ENCODE measurements around the gene LUC7L.
A peak's percentile ranks its signal among the peaks of the same experiment; 100 is the strongest.
"Not testable (repeated sequence)": the region's sequence is repeated elsewhere in the genome, so short reads cannot be mapped to it uniquely, and the experiment has no call there.

Gene LUC7L

DNA sequence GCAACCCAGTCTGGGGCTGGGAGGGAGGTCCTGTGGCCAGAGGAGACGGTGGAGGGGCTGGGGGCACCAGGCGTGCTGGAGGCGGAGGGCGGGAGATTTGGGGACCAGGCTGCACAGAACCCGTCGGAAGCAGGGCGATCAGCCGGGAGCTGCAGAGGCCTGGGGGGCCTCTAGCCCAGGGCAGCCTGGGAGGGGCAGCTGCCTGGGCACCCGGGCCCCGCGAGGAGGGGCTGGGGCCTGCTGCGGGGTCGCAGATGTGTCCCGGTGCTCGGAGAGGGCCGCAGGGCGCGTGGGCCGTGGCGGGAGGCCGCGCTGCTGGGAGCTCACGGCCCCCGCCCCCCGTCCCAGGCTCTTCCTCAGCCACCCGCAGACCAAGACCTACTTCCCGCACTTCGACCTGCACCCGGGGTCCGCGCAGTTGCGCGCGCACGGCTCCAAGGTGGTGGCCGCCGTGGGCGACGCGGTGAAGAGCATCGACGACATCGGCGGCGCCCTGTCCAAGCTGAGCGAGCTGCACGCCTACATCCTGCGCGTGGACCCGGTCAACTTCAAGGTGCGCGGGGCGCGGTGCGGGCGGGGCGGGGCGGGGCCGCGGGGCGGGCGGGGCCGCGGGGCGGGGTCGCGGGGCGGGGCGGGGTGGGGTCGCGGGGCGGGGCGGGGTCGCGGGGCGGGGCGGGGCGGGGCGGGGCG, 65.0 kb downstream of the LUC7L start:
- not testable (repeated sequence) for H2BK5ac ChIP-seq (ENCODE audit: low read length); H2AK5ac ChIP-seq (ENCODE audit: low read depth, low read length); H2BK15ac ChIP-seq (ENCODE audit: low read length); H3K4ac ChIP-seq (ENCODE audit: low read length); H4K91ac ChIP-seq (ENCODE audit: low read depth, low read length, poor library complexity); H3K18ac ChIP-seq (ENCODE audit: low read length); H3K9ac ChIP-seq (ENCODE audit: low read depth, low read length, poor library complexity); H4K8ac ChIP-seq (ENCODE audit: low read depth, low read length); H3K23ac ChIP-seq (ENCODE audit: low read depth, low read length, poor library complexity); H2AFZ ChIP-seq (ENCODE audit: low read length); DNase-seq (ENCODE audit: low spot score); H3K79me1 ChIP-seq (ENCODE audit: low read depth, low read length); H2BK120ac ChIP-seq (ENCODE audit: low read depth, low read length); H3K4me2 ChIP-seq (ENCODE audit: insufficient read depth, low read length, poor library complexity, severe bottlenecking); H3K27ac ChIP-seq (replicated peaks; ENCODE audit: low read length); H3K9me3 ChIP-seq (replicated peaks in 1 of 2; ENCODE audit: control insufficient read depth in 2 of 2, insufficient read depth in 1 of 2, low read depth in 1 of 2, low read length in 2 of 2); H3K36me3 ChIP-seq (replicated peaks in 1 of 2; ENCODE audit: control insufficient read depth in 2 of 2, insufficient read depth in 2 of 2, low read length in 2 of 2); H3K4me3 ChIP-seq (ENCODE audit: low read length in 2 of 2); H2BK12ac ChIP-seq (ENCODE audit: low read length); H3K14ac ChIP-seq (ENCODE audit: low read length)
- H3K27me3 ChIP-seq (ENCODE audit: control insufficient read depth in 3 of 3, insufficient read depth in 3 of 3, low read depth in 1 of 3, low read length in 3 of 3): peaks cover 32 to 74% (median 57%) of the 10 kb centered on the region in 3 experiments
- WGBS, 2 donors (ENCODE audit: extremely low coverage in 2 of 2, insufficient read length in 2 of 2, insufficient replicate concordance in 1 of 2): no CpG with 5 or more reads among the region's 80 CpGs
- peaks cover 0 to 13% of the 10 kb centered on the region in 2 donors for H3K4me1 ChIP-seq (ENCODE audit: control insufficient read depth in 2 of 2, insufficient read depth in 1 of 2, low read depth in 1 of 2, low read length in 2 of 2)

DNA sequence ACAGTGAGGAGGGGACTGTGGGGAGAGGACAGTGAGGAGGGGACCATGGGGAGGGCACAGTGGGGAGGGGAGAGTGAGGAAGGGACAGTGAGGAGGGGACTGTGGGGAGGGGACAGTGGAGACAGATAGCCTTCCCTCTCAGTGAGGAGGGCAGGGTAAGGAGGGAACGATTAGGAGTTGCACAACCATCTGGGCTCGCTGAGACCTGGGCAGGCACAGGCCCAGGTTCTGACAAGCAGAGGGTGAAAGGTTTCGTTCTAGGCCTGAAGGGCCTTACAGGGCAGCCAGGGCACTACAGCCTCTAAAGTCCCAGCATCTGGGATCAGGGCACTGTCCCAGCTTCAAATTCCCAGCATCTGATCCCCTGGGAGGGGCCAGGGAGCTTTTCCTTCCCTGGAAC, 65.6 kb downstream of the LUC7L start:
- not testable (repeated sequence) for H2BK120ac ChIP-seq (ENCODE audit: low read depth, low read length); H3K9me3 ChIP-seq (replicated peaks in 1 of 2; ENCODE audit: control insufficient read depth in 2 of 2, insufficient read depth in 1 of 2, low read depth in 1 of 2, low read length in 2 of 2); H3K4ac ChIP-seq (ENCODE audit: low read length); H4K8ac ChIP-seq (ENCODE audit: low read depth, low read length); H4K91ac ChIP-seq (ENCODE audit: low read depth, low read length, poor library complexity); H3K14ac ChIP-seq (ENCODE audit: low read length); H2BK5ac ChIP-seq (ENCODE audit: low read length); H2AFZ ChIP-seq (ENCODE audit: low read length); H2AK5ac ChIP-seq (ENCODE audit: low read depth, low read length); H3K27ac ChIP-seq (replicated peaks; ENCODE audit: low read length); H3K18ac ChIP-seq (ENCODE audit: low read length); H3K9ac ChIP-seq (ENCODE audit: low read depth, low read length, poor library complexity); H3K23ac ChIP-seq (ENCODE audit: low read depth, low read length, poor library complexity); H2BK12ac ChIP-seq (ENCODE audit: low read length); H3K4me2 ChIP-seq (ENCODE audit: insufficient read depth, low read length, poor library complexity, severe bottlenecking); H3K36me3 ChIP-seq (replicated peaks in 1 of 2; ENCODE audit: control insufficient read depth in 2 of 2, insufficient read depth in 2 of 2, low read length in 2 of 2); H3K4me3 ChIP-seq (ENCODE audit: low read length in 2 of 2); H3K79me1 ChIP-seq (ENCODE audit: low read depth, low read length); DNase-seq (ENCODE audit: low spot score); H2BK15ac ChIP-seq (ENCODE audit: low read length)
- Histone ChIP-seq H3K27me3 (ENCODE audit: control insufficient read depth in 3 of 3, insufficient read depth in 3 of 3, low read depth in 1 of 3, low read length in 3 of 3) (peaks cover 32 to 73% (median 53%) of the 10 kb centered on the region in 3 experiments), H3K4me1 (ENCODE audit: control insufficient read depth in 2 of 2, insufficient read depth in 1 of 2, low read depth in 1 of 2, low read length in 2 of 2) (peaks cover 0 to 13% of the 10 kb centered on the region in 2 donors)
- WGBS, 2 donors (ENCODE audit: extremely low coverage in 2 of 2, insufficient read length in 2 of 2, insufficient replicate concordance in 1 of 2): no CpG with 5 or more reads among the region's 3 CpGs

DNA sequence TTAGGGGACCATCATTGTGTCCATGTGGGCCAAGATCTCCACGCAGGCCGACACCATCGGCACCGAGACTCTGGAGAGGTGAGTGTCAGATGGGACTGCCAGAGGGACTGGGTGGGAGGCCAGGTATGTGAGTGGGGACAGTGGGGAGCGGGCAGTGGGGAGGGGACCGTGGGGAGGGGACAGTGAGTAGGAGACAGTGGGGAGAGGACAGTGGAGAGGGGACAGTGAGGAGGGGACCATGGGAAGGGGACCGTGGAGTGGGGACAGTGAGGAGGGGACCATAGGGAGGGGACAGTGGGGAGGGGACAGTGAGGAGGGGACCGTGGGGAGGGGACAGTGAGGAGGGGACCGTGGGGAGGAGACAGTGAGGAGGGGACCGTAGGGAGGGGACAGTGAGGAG, 66.1 kb downstream of the LUC7L start:
- peaks cover 0 to 13% of the 10 kb centered on the region in 2 donors for H3K4me1 ChIP-seq (ENCODE audit: control insufficient read depth in 2 of 2, insufficient read depth in 1 of 2, low read depth in 1 of 2, low read length in 2 of 2)
- not testable (repeated sequence) for H3K36me3 ChIP-seq (replicated peaks in 1 of 2; ENCODE audit: control insufficient read depth in 2 of 2, insufficient read depth in 2 of 2, low read length in 2 of 2); H3K14ac ChIP-seq (ENCODE audit: low read length); H4K8ac ChIP-seq (ENCODE audit: low read depth, low read length); H3K9me3 ChIP-seq (replicated peaks in 1 of 2; ENCODE audit: control insufficient read depth in 2 of 2, insufficient read depth in 1 of 2, low read depth in 1 of 2, low read length in 2 of 2); H3K4me2 ChIP-seq (ENCODE audit: insufficient read depth, low read length, poor library complexity, severe bottlenecking); H4K91ac ChIP-seq (ENCODE audit: low read depth, low read length, poor library complexity); H3K27ac ChIP-seq (replicated peaks; ENCODE audit: low read length); H2AFZ ChIP-seq (ENCODE audit: low read length); H2BK12ac ChIP-seq (ENCODE audit: low read length); H3K4me3 ChIP-seq (ENCODE audit: low read length in 2 of 2); H3K9ac ChIP-seq (ENCODE audit: low read depth, low read length, poor library complexity); H3K4ac ChIP-seq (ENCODE audit: low read length); H3K23ac ChIP-seq (ENCODE audit: low read depth, low read length, poor library complexity); H2BK15ac ChIP-seq (ENCODE audit: low read length); DNase-seq (ENCODE audit: low spot score); H3K79me1 ChIP-seq (ENCODE audit: low read depth, low read length); H2AK5ac ChIP-seq (ENCODE audit: low read depth, low read length); H3K18ac ChIP-seq (ENCODE audit: low read length); H2BK120ac ChIP-seq (ENCODE audit: low read depth, low read length); H2BK5ac ChIP-seq (ENCODE audit: low read length)
- peaks cover 28 to 71% (median 50%) of the 10 kb centered on the region in 3 experiments for H3K27me3 ChIP-seq (ENCODE audit: control insufficient read depth in 3 of 3, insufficient read depth in 3 of 3, low read depth in 1 of 3, low read length in 3 of 3)
- no CpG with 5 or more reads among the region's 10 CpGs for WGBS, 2 donors (ENCODE audit: extremely low coverage in 2 of 2, insufficient read length in 2 of 2, insufficient replicate concordance in 1 of 2)

DNA sequence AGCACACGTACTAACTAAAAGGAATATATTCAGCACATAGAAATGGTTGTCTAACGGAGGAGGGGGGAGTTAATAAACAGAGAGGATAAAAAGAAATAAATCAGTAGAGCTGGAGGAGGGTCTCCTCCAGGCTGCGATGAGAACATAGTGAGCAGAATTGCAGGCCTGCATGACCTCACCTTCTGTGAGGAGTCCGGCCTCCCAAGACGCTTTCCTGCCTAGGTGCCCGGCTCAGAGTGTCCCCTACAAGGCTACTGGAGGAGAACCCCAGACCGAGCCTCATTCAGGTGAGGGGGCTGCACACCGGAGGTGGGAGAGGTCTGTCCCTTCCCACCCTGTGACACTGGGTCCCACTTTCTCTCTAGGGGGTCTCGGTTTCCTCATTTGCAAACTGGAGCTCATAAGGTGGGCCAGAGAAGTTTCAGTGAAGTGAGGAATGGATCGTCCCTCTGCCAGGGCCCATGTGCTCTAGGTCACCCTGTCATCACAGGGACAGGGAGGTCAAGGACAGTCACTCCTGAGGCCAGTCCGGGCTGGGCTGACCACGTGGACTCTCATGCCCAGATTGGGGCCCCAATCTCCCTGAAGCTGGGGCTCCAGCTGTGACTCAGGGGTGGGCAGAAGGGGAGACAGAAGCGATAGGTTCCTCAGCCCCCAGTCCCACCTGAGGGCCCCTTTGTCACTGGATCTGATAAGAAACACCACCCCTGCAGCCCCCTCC, 66.8 kb downstream of the LUC7L start:
- Histone ChIP-seq H2BK5ac (ENCODE audit: low read length) (no peak overlapping the region), H3K4me2 (ENCODE audit: insufficient read depth, low read length, poor library complexity, severe bottlenecking) (no peak overlapping the region), H3K4me3 (ENCODE audit: low read length in 2 of 2) (no peak overlapping the region), H3K36me3 (replicated peaks in 1 of 2; ENCODE audit: control insufficient read depth in 2 of 2, insufficient read depth in 2 of 2, low read length in 2 of 2) (no peaks in the 10 kb centered on the region), H3K79me1 (ENCODE audit: low read depth, low read length) (no peaks in the 10 kb centered on the region), H2BK15ac (ENCODE audit: low read length) (no peak overlapping the region), H3K18ac (ENCODE audit: low read length) (no peak overlapping the region), H3K14ac (ENCODE audit: low read length) (no peak overlapping the region), H3K4me1 (ENCODE audit: control insufficient read depth in 2 of 2, insufficient read depth in 1 of 2, low read depth in 1 of 2, low read length in 2 of 2) (peaks cover 0 to 13% of the 10 kb centered on the region in 2 donors), H3K4ac (ENCODE audit: low read length) (no peak overlapping the region), H3K27ac (replicated peaks; ENCODE audit: low read length) (no peak overlapping the region), H2BK120ac (ENCODE audit: low read depth, low read length) (no peak overlapping the region), H4K91ac (ENCODE audit: low read depth, low read length, poor library complexity) (no peak overlapping the region), H2AK5ac (ENCODE audit: low read depth, low read length) (no peak overlapping the region), H3K9me3 (replicated peaks in 1 of 2; ENCODE audit: control insufficient read depth in 2 of 2, insufficient read depth in 1 of 2, low read depth in 1 of 2, low read length in 2 of 2) (no peaks in the 10 kb centered on the region), H2AFZ (ENCODE audit: low read length) (no peak overlapping the region), H3K9ac (ENCODE audit: low read depth, low read length, poor library complexity) (no peak overlapping the region), H4K8ac (ENCODE audit: low read depth, low read length) (no peak overlapping the region), H3K27me3 (ENCODE audit: control insufficient read depth in 3 of 3, insufficient read depth in 3 of 3, low read depth in 1 of 3, low read length in 3 of 3) (peaks cover 25 to 68% (median 43%) of the 10 kb centered on the region in 3 experiments), H3K23ac (ENCODE audit: low read depth, low read length, poor library complexity) (peak overlapping the region; percentile 73), H2BK12ac (ENCODE audit: low read length) (no peak overlapping the region)
- 100% methylated on average over 1 of the region's 13 CpGs; no CpG with 5 or more reads in 1 of the 2 donors for WGBS, 2 donors (ENCODE audit: extremely low coverage in 2 of 2, insufficient read length in 2 of 2, insufficient replicate concordance in 1 of 2)
- no peak for DNase-seq (ENCODE audit: low spot score)

Measured in neuronal stem cell (in vitro differentiated cells).